Measurements from ENCODE around the gene GIMAP6.

GIMAP6 gene

GRCh38 chr7:150656047-150656446 lies 23.9 kb upstream of the GIMAP6 start:
- ChIA-PET CTCF (no interaction called here), POLR2A (ENCODE audit: low non-redundant PET) (no interaction called here)
- DNase-seq (ENCODE audit: low spot score) = no peak
- H3K27ac ChIP-seq = no peak overlapping the region
- no peak for TF ChIP-seq CTCF (conservative IDR thresholded peaks at IDR 0.05; ENCODE audit: low read depth)

GRCh38 chr7:150654692-150655091 lies 22.5 kb upstream of the GIMAP6 start:
- H3K27ac ChIP-seq = no peak overlapping the region
- no peak for TF ChIP-seq CTCF (conservative IDR thresholded peaks at IDR 0.05; ENCODE audit: low read depth)
- no peak for DNase-seq (ENCODE audit: low spot score)
- ChIA-PET POLR2A (ENCODE audit: low non-redundant PET) (no interaction called here), CTCF (no interaction called here)

- DNase-seq (ENCODE audit: low spot score) = no peak
- ChIA-PET CTCF (interaction anchor here (0.6 kb wide), 1 partner anchor 30 kb away, joined by 3 read pairs; no protein-coding TSS in a partner anchor), POLR2A (ENCODE audit: low non-redundant PET) (no interaction called here)
- no peak for TF ChIP-seq CTCF (conservative IDR thresholded peaks at IDR 0.05; ENCODE audit: low read depth)
- H3K27ac ChIP-seq = no peak overlapping the region
These were observed 16.8 kb upstream of the GIMAP6 start for GRCh38 chr7:150649080-150649385.

GRCh38 chr7:150648353-150649079 lies 16.3 kb upstream of the GIMAP6 start:
- TF ChIP-seq CTCF (conservative IDR thresholded peaks at IDR 0.05; ENCODE audit: low read depth) = no peak
- DNase-seq (ENCODE audit: low spot score) = no peak
- ChIA-PET CTCF (interaction anchor here (0.6 kb wide), 1 partner anchor 30 kb away, joined by 3 read pairs; no protein-coding TSS in a partner anchor), POLR2A (ENCODE audit: low non-redundant PET) (no interaction called here)
- no peak overlapping the region for H3K27ac ChIP-seq

GRCh38 chr7:150645259-150646020 lies 13.3 kb upstream of the GIMAP6 start:
- DNase-seq (ENCODE audit: low spot score) = no peak
- POLR2A ChIA-PET (ENCODE audit: low non-redundant PET) = no interaction called here
- H3K27ac ChIP-seq = no peak overlapping the region
- no peak for TF ChIP-seq CTCF (conservative IDR thresholded peaks at IDR 0.05; ENCODE audit: low read depth)
- CTCF ChIA-PET = no interaction called here

- CTCF ChIA-PET = no interaction called here
- TF ChIP-seq CTCF (conservative IDR thresholded peaks at IDR 0.05; ENCODE audit: low read depth) = no peak
- DNase-seq (ENCODE audit: low spot score) = no peak
- POLR2A ChIA-PET (ENCODE audit: low non-redundant PET) = no interaction called here
- H3K27ac ChIP-seq = no peak overlapping the region
These were observed 10.7 kb upstream of the GIMAP6 start for GRCh38 chr7:150642926-150643325.

All from RWPE1 (cell line).